Calu3 (cell line): ENCODE data around the gene NCKAP5. TPM values are rescaled to one million over a fixed set of nuclear protein-coding genes. Genes with fewer than 3 reads are reported as not detected.

Experiments
- BruUV-seq: library from RNA; stranded (reverse); fragments of 400-500 nt; replicated peaks from 2 replicates; lab custom pipeline; 2021; lab: Mats Ljungman, UMichigan
- CTCF ChIA-PET: fragments of 300-600 bp; sonication (Branson Sonifier 250); formaldehyde crosslinking; loops from one replicate; lab custom pipeline; 2022; ENCODE audit warnings: antibody characterized with exemption; lab: Charles Lee
- DNase-seq: peaks from one replicate; pipeline ENCODE4 v3.0.0; 2022
- H3K27ac Mint-ChIP-seq: one replicate; pipeline ENCODE4 v1.8.0; 2022; ENCODE audit warnings: mixed read lengths; ENCODE audit not compliant: unreplicated experiment
- H3K27me3 Mint-ChIP-seq: one replicate; pipeline ENCODE4 v1.8.0; 2022; ENCODE audit warnings: mixed read lengths; ENCODE audit not compliant: unreplicated experiment
- H3K36me3 Mint-ChIP-seq: one replicate; pipeline ENCODE4 v1.8.0; 2022; ENCODE audit warnings: mild to moderate bottlenecking, moderate library complexity, mixed read lengths; ENCODE audit not compliant: insufficient read depth, unreplicated experiment
- H3K4me1 Mint-ChIP-seq: one replicate; pipeline ENCODE4 v1.8.0; 2022; ENCODE audit warnings: mild to moderate bottlenecking, low read depth, mixed read lengths; ENCODE audit not compliant: unreplicated experiment
- H3K4me3 Mint-ChIP-seq: one replicate; pipeline ENCODE4 v1.8.0; 2022; ENCODE audit warnings: mild to moderate bottlenecking, low read depth, moderate library complexity, mixed read lengths; ENCODE audit not compliant: unreplicated experiment
- H3K9me3 Mint-ChIP-seq: one replicate; pipeline ENCODE4 v1.8.0; 2022; ENCODE audit warnings: low read depth, mixed read lengths; ENCODE audit not compliant: unreplicated experiment
- CTCF ChIP-seq: fragments of 200-600 bp; IDR thresholded peaks from one replicate; pipeline ENCODE4 v1.8.0; 2022; ENCODE audit warnings: antibody characterized with exemption; ENCODE audit not compliant: unreplicated experiment
- intact Hi-C: fragments of 100-400 bp; cut with micrococcal nuclease; formaldehyde crosslinking; loops from one replicate; pipeline ENCODE4 v1.10.0; 2022; ENCODE audit not compliant: unreplicated experiment
- total RNA-seq: library from RNA; stranded (reverse); gene quantifications from 2 replicates; pipeline ENCODE4 v1.2.3, GENCODE V29; 2022

NCKAP5 gene
- total RNA-seq, 1 experiment from 2014 or later, result 2.2 TPM

DNA sequence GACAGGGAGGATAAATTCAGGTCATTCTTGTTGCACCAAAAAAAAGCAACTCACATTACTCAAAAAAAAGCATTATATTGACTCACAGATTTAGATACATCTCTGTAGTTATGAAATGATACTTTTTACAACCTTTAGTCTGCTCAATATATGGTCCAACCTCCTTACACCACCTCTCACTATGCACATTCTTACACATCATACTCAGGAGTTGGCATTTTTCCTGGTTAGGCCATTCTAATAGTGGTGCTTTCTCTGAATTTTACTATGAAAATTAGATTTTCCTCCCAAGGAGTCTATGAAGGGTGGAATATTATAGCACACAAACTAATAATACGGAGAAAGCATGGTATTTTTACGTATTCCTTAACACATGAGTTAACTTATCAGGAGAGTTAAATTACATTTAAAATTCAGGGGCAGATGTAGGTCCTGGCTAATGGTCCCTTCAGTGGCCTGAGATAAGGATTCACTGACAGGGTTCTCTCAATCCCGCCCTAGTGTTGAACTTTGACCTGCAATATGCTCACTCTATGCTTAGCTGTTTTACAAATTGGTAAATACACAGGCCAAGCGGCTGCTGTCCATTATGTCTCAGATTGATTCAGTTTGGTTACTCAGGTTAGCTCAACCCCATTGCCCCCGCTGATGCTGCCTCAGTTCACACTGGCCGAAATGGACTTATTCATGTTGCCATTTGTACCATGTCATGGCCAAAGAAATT, 153.6 kb downstream of the NCKAP5 start:
- no peak for DNase-seq
- no peak overlapping the region for H3K27ac Mint-ChIP-seq
- CTCF ChIA-PET, result no interaction called here
- H3K36me3 Mint-ChIP-seq, result no peaks in the 10 kb centered on the region
- no peak overlapping the region for H3K4me3 Mint-ChIP-seq
- H3K9me3 Mint-ChIP-seq, result no peaks in the 10 kb centered on the region
- TF ChIP-seq CTCF, result no peak
- no TSS peak for BruUV-seq
- intact Hi-C loops, result no loop called here
- H3K4me1 Mint-ChIP-seq, result peaks cover 7% of the 10 kb centered on the region
- H3K27me3 Mint-ChIP-seq, result no peaks in the 10 kb centered on the region

GRCh38 chr2:133413863-133414262, 154.4 kb downstream of the NCKAP5 start:
- Mint-ChIP-seq H3K27ac (no peak overlapping the region), H3K4me1 (peaks cover 7% of the 10 kb centered on the region), H3K36me3 (no peaks in the 10 kb centered on the region), H3K27me3 (no peaks in the 10 kb centered on the region), H3K4me3 (no peak overlapping the region), H3K9me3 (no peaks in the 10 kb centered on the region)
- CTCF ChIA-PET, result no interaction called here
- DNase-seq, result no peak
- no peak for TF ChIP-seq CTCF
- no TSS peak for BruUV-seq
- intact Hi-C loops, result no loop called here

DNA sequence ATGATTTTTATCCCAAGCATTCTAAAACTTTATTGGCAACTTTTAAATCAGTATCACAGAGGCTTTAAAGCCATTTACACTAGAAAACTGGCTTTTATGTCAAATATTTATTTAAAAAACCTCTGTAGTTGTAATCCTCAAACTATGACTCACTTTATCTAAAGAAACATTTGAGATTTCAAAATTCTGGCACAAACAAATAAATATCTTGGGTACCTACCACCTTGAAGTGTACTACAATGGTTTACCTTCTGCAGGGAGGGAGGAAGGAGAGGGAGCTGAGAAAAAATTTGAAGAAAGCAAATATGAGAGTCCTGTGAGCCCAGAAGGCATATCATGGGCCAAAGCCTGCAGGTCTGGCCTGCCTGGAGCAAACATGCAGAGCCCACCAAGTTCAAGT, 155.6 kb downstream of the NCKAP5 start:
- H3K4me3 Mint-ChIP-seq, result no peak overlapping the region
- no peak overlapping the region for H3K27ac Mint-ChIP-seq
- CTCF ChIA-PET, result no interaction called here
- no peaks in the 10 kb centered on the region for H3K27me3 Mint-ChIP-seq
- H3K4me1 Mint-ChIP-seq, result no peaks in the 10 kb centered on the region
- no peak for TF ChIP-seq CTCF
- no peak for DNase-seq
- intact Hi-C loops, result no loop called here
- H3K9me3 Mint-ChIP-seq, result no peaks in the 10 kb centered on the region
- no TSS peak for BruUV-seq
- H3K36me3 Mint-ChIP-seq, result no peaks in the 10 kb centered on the region

DNA sequence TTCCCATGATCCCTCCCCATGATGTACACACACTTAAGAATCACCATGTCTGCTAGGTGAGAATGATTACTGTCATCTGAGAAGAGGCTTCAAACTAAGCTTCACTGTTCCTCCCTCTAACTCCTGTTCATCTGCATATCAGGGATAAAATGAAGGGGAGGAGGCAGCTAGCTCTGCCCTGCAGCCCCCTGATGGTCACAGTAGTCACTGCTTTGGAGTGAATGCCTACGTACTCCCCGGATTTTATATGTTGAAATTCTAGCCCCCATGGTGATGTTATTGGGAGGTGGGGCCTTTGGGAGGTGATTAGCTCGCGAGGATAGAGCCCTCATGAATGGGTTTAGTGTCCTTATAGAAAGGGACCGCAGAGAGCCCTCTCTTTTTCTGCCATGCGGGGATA, 156.4 kb downstream of the NCKAP5 start:
- no TSS peak for BruUV-seq
- intact Hi-C loops, result no loop called here
- H3K4me3 Mint-ChIP-seq, result no peak overlapping the region
- H3K9me3 Mint-ChIP-seq, result no peaks in the 10 kb centered on the region
- no peaks in the 10 kb centered on the region for H3K36me3 Mint-ChIP-seq
- H3K27me3 Mint-ChIP-seq, result no peaks in the 10 kb centered on the region
- no peak for TF ChIP-seq CTCF
- no peak for DNase-seq
- no peak overlapping the region for H3K27ac Mint-ChIP-seq
- no peaks in the 10 kb centered on the region for H3K4me1 Mint-ChIP-seq
- CTCF ChIA-PET, result no interaction called here
